Endothelial cell of umbilical vein (primary cell): ENCODE measurements around the gene KCNMA1. TPM values are rescaled to one million over a fixed set of nuclear protein-coding genes. Genes with fewer than 3 reads are reported as not detected.

ENCODE experiments used
- BruUV-seq: library from RNA; stranded (reverse); fragments of 400-500 nt; replicated peaks from 2 replicates; lab custom pipeline; 2021; lab: Mats Ljungman, UMichigan
- CTCF ChIA-PET: fragments of 300-600, 350-600 bp; sonication (Branson Sonifier 250); formaldehyde crosslinking; loops from one replicate; lab custom pipeline; 2021; ENCODE audit warnings: antibody characterized with exemption, inconsistent platforms; lab: Charles Lee
- POLR2A ChIA-PET: fragments of 300-600, 350-600 bp; sonication (Branson Sonifier 250); formaldehyde crosslinking; loops from one replicate; lab custom pipeline; 2021; ENCODE audit warnings: antibody characterized with exemption, inconsistent platforms; lab: Charles Lee
- DNase-seq: peaks from one replicate; pipeline ENCODE4 v3.0.0-alpha.2; 2011; ENCODE audit warnings: low read depth, low spot score
- FAIRE-seq: peaks from 2 replicates; lab custom pipeline; 2011; peaks lifted over from hg19 to GRCh38; lab: Jason Lieb, UNC
- H2AFZ ChIP-seq: 2 replicates; pipeline ENCODE4 v1.6.0; 2012; ENCODE audit warnings: low read depth, low read length, control low read depth, inconsistent platforms
- H3K27ac ChIP-seq: 2 replicates; pipeline ENCODE4 v1.5.1; 2011; ENCODE audit warnings: low read depth, mild to moderate bottlenecking, control low read depth, low read length, moderate library complexity; ENCODE audit not compliant: insufficient read depth
- H3K27me3 ChIP-seq, 2 experiments: 2 replicates each; pipeline versions ENCODE4 v1.6.0 to v1.6.1; 2011; ENCODE audit warnings: low read length in 2 of 2, mixed read lengths in 1 of 2; ENCODE audit not compliant: control insufficient read depth in 2 of 2, insufficient read depth in 2 of 2
- H3K36me3 ChIP-seq, 2 experiments: 2 replicates in 1 of 2; 3 replicates in 1 of 2; pipeline ENCODE4 v1.5.1; 2011; ENCODE audit warnings: low read length in 2 of 2, mild to moderate bottlenecking in 1 of 2, moderate library complexity in 1 of 2; ENCODE audit not compliant: control insufficient read depth in 2 of 2, insufficient read depth in 2 of 2; ENCODE audit errors: extremely low read depth in 1 of 2
- H3K4me1 ChIP-seq: 3 replicates; pipeline ENCODE4 v1.5.1; 2011; ENCODE audit warnings: mild to moderate bottlenecking, low read length; ENCODE audit not compliant: control insufficient read depth, insufficient read depth; ENCODE audit errors: extremely low read depth
- H3K4me2 ChIP-seq: 2 replicates; pipeline ENCODE4 v1.6.1; 2011; ENCODE audit warnings: low read length, control low read depth, mixed read lengths; ENCODE audit not compliant: insufficient read depth
- H3K4me3 ChIP-seq, 3 experiments: fragments of 200-600 bp in 1 of 3; sonication (generic), shearing (Covaris generic) in 1 of 3; replicated peaks in 1 of 3; 2 replicates each; pipeline ENCODE4 v1.5.1; 2011 to 2016; ENCODE audit warnings: control low read depth in 3 of 3, low read length in 3 of 3, mild to moderate bottlenecking in 2 of 3, inconsistent platforms in 1 of 3, low read depth in 1 of 3, moderate library complexity in 1 of 3; ENCODE audit not compliant: insufficient read depth in 1 of 3
- H3K79me2 ChIP-seq: 2 replicates; pipeline ENCODE4 v1.6.0; 2012; ENCODE audit warnings: low read length, inconsistent platforms; ENCODE audit not compliant: control insufficient read depth, insufficient read depth
- H3K9ac ChIP-seq: replicated peaks from 2 replicates; pipeline ENCODE3; 2011; ENCODE audit warnings: low read length, control low read depth; ENCODE audit not compliant: insufficient read depth; ENCODE audit errors: extremely low read depth
- H3K9me1 ChIP-seq: replicated peaks from 3 replicates; pipeline ENCODE4 v1.6.0; 2011; ENCODE audit warnings: mild to moderate bottlenecking, low read length; ENCODE audit not compliant: control insufficient read depth, insufficient read depth; ENCODE audit errors: extremely low read depth
- H3K9me3 ChIP-seq: replicated peaks from 2 replicates; pipeline ENCODE4 v1.5.1; 2012; ENCODE audit warnings: low read length, inconsistent platforms; ENCODE audit not compliant: control insufficient read depth, insufficient read depth
- H4K20me1 ChIP-seq: replicated peaks from 2 replicates; pipeline ENCODE3; 2011; ENCODE audit warnings: mild to moderate bottlenecking, low read length; ENCODE audit not compliant: control insufficient read depth, insufficient read depth; ENCODE audit errors: extremely low read depth
- EZH2 ChIP-seq: IDR thresholded peaks from 2 replicates; pipeline ENCODE4 v1.6.1; 2012; ENCODE audit warnings: borderline replicate concordance, low read depth, mild to moderate bottlenecking, moderate library complexity, low read length, inconsistent platforms; ENCODE audit not compliant: severe bottlenecking
- FOS ChIP-seq: IDR thresholded peaks from 2 replicates; pipeline ENCODE4 v1.6.1; 2011; ENCODE audit warnings: mild to moderate bottlenecking, low read length, moderate library complexity, borderline replicate concordance; ENCODE audit not compliant: insufficient read depth
- GATA2 ChIP-seq: IDR thresholded peaks from 2 replicates; pipeline ENCODE4 v1.7.0; 2011; ENCODE audit warnings: low read depth, mild to moderate bottlenecking, moderate library complexity, mixed read lengths, low read length; ENCODE audit not compliant: insufficient read length, insufficient read depth
- JUN ChIP-seq: IDR thresholded peaks from 2 replicates; pipeline ENCODE4 v1.6.1; 2011; ENCODE audit warnings: borderline replicate concordance, low read depth; ENCODE audit not compliant: insufficient read length, insufficient read depth
- MYC ChIP-seq: IDR thresholded peaks from one replicate; pipeline ENCODE4 v1.6.1; 2011; ENCODE audit warnings: mild to moderate bottlenecking, low read depth, low read length
- POLR2A ChIP-seq: IDR thresholded peaks from 2 replicates; pipeline ENCODE4 v1.6.1; 2012; ENCODE audit warnings: low read depth, mild to moderate bottlenecking, control low read depth, low read length
- POLR2AphosphoS5 ChIP-seq: IDR thresholded peaks from 2 replicates; pipeline ENCODE4 v1.6.1; 2012; ENCODE audit warnings: low read depth, mild to moderate bottlenecking, control low read depth, low read length, moderate library complexity; ENCODE audit not compliant: insufficient read depth
- dilution Hi-C: fragments of 300-500 bp; cut with MboI; formaldehyde crosslinking; loops from one replicate; pipeline ENCODE4 v1.15.0; 2019; ENCODE audit warnings: low sequenced_read_pairs; ENCODE audit not compliant: extremely low pct_ligation_motif_present
- intact Hi-C: fragments of 100-400 bp; cut with micrococcal nuclease; formaldehyde crosslinking; loops from one replicate; pipeline ENCODE4 v1.10.0; 2022
- polyA plus RNA-seq, 4 experiments: library from polyadenylated mRNA; depleted of rRNA in 3 of 4; stranded (reverse) in 3 of 4; unstranded in 1 of 4; fragments of >200 nt; gene quantifications; 2 replicates each; pipeline versions ENCODE4 v1.2.1 to v1.2.3, GENCODE V29; 2011 to 2012; ENCODE audit warnings: missing spikeins in 1 of 4
- total RNA-seq: library from RNA; stranded (reverse); gene quantifications from 2 replicates; pipeline ENCODE4 v1.2.3, GENCODE V29; 2021
- TF ChIP-seq, protein P1 (sequence below), 2 donors: IDR thresholded peaks; 1 replicate in 1 of 2; 2 replicates in 1 of 2; pipeline ENCODE4 v1.5.1; 2011; ENCODE audit warnings: low read length in 2 of 2, mild to moderate bottlenecking in 2 of 2, moderate library complexity in 2 of 2, control low read depth in 1 of 2, inconsistent platforms in 1 of 2, low read depth in 1 of 2; ENCODE audit not compliant: insufficient read depth in 1 of 2; ENCODE audit errors: extremely low read depth in 1 of 2
- TF ChIP-seq, protein P2 (sequence below): IDR thresholded peaks from 2 replicates; pipeline ENCODE4 v1.6.1; 2011; ENCODE audit not compliant: insufficient read depth, insufficient read length

KCNMA1 gene
- total and polyA plus RNA-seq, 2 donors (not counting 3 experiments of a cell fraction or from before 2014, with no cell fraction given) = 0.10 to 0.82 TPM

DNA sequence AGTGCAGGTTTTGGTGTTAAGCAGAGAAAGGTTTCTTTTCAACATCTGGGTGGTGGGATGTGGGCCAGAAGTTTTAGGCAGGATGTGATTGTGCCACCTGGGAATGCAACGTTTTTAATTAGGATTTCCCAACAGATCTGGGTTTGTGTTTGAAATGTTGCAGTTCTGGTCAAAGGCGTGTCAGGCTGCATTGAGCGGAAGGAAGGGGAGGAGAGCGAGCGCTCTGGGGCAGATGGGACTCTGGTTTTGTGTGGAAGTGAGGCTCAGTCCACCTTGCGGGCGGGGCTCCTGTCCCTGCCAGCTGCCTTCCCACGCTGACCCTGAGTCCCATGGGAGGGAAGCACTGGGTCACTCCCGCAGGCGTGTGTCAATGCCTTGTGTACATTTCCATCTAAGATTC, 767.7 kb downstream of the KCNMA1 start:
- no peaks in the 10 kb centered on the region for H3K27me3 ChIP-seq
- H3K9me1 ChIP-seq = no peaks in the 10 kb centered on the region
- POLR2A ChIA-PET = no interaction called here
- H3K4me3 ChIP-seq = no peak overlapping the region
- no peaks in the 10 kb centered on the region for H3K4me1 ChIP-seq
- H2AFZ ChIP-seq = no peak overlapping the region
- CTCF ChIA-PET = no interaction called here
- dilution Hi-C loops (no loop called here), intact Hi-C loops (no loop called here)
- BruUV-seq = no TSS peak
- DNase-seq (no peak), FAIRE-seq (no peak)
- no peak overlapping the region for H3K27ac ChIP-seq
- H3K4me2 ChIP-seq = no peak overlapping the region
- H3K9ac ChIP-seq = no peak overlapping the region
- no peaks in the 10 kb centered on the region for H3K79me2 ChIP-seq
- H3K36me3 ChIP-seq = no peaks in the 10 kb centered on the region
- TF ChIP-seq POLR2A (no peak), GATA2 (no peak)
- H3K9me3 ChIP-seq = no peaks in the 10 kb centered on the region
- no peaks in the 10 kb centered on the region for H4K20me1 ChIP-seq

DNA sequence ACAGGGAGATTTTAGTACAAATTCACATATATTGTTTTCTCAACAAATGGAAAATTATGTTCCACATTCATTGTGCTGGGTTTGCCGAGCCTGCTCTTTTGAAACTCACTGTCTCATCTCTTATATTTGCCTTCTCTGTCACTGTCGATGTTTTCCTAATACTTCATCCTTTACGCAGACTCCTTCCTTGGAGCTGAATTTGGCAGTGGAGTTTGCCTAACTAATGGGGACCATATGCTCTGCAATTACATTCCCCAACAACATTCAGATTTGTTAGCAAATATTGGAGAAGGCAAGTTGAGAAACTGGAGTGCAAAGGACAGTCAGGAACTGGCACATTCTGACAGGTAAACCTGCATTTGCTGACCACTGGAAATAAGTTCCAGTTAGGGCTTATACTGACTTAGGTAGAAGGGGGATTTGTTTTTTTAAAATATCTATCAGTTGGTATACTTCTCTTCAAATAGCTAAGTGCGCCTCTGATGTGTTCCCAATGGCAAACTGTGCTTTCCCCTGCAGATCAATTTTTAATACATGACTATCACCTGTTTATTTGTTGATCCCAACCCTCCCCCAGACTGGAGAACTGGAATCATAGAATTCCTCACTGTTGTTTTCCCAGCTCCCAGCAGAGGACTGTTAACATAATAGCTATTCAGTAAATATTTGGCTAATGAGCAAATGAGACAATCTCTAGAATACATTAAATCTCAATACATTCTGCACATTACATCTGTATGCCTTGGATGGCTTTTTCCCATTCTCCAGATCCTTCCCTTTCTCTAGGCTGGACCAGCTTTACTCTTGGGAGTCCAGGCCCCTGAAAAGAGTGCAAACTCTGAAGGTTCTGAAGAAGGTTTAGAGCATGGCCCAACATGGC, 769.3 kb downstream of the KCNMA1 start:
- Histone ChIP-seq H4K20me1 (no peaks in the 10 kb centered on the region), H3K9ac (no peak overlapping the region), H3K9me1 (no peaks in the 10 kb centered on the region), H2AFZ (no peak overlapping the region), H3K4me2 (no peak overlapping the region), H3K9me3 (no peaks in the 10 kb centered on the region), H3K4me3 (no peak overlapping the region), H3K4me1 (no peaks in the 10 kb centered on the region), H3K79me2 (no peaks in the 10 kb centered on the region), H3K36me3 (no peaks in the 10 kb centered on the region), H3K27me3 (no peaks in the 10 kb centered on the region), H3K27ac (no peak overlapping the region)
- intact Hi-C loops (no loop called here), dilution Hi-C loops (no loop called here)
- ChIA-PET CTCF (no interaction called here), POLR2A (no interaction called here)
- no peak for FAIRE-seq
- no peak for TF ChIP-seq JUN
- no peak for TF ChIP-seq POLR2AphosphoS5
- no peak for TF ChIP-seq FOS
- TF ChIP-seq, protein P1, sequence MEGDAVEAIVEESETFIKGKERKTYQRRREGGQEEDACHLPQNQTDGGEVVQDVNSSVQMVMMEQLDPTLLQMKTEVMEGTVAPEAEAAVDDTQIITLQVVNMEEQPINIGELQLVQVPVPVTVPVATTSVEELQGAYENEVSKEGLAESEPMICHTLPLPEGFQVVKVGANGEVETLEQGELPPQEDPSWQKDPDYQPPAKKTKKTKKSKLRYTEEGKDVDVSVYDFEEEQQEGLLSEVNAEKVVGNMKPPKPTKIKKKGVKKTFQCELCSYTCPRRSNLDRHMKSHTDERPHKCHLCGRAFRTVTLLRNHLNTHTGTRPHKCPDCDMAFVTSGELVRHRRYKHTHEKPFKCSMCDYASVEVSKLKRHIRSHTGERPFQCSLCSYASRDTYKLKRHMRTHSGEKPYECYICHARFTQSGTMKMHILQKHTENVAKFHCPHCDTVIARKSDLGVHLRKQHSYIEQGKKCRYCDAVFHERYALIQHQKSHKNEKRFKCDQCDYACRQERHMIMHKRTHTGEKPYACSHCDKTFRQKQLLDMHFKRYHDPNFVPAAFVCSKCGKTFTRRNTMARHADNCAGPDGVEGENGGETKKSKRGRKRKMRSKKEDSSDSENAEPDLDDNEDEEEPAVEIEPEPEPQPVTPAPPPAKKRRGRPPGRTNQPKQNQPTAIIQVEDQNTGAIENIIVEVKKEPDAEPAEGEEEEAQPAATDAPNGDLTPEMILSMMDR (IDR thresholded peaks at IDR 0.05; ENCODE audit: extremely low read depth in 1 of 2, insufficient read depth in 1 of 2, low read depth in 1 of 2, low read length in 2 of 2) = no peak
- TF ChIP-seq, protein P2, sequence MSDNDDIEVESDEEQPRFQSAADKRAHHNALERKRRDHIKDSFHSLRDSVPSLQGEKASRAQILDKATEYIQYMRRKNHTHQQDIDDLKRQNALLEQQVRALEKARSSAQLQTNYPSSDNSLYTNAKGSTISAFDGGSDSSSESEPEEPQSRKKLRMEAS = no peak
- TF ChIP-seq EZH2 = no peak
- no peak for TF ChIP-seq POLR2A
- TF ChIP-seq GATA2 = no peak
- TF ChIP-seq MYC = no peak
- no TSS peak for BruUV-seq
- no peak for DNase-seq
